Progenitor cell of endocrine pancreas (in vitro differentiated cells): Measurements from ENCODE around the gene THOP1. TPM values are rescaled to one million over a fixed set of nuclear protein-coding genes. Genes with fewer than 3 reads are reported as not detected.

Source experiments
- DNase-seq: peaks from one replicate; pipeline ENCODE4 v3.0.0; 2021; ENCODE audit warnings: low spot score; ENCODE audit not compliant: unreplicated experiment
- H3K27ac Mint-ChIP-seq: 2 replicates; pipeline ENCODE4 v1.8.0; 2021; ENCODE audit warnings: mild to moderate bottlenecking, moderate library complexity, mixed read lengths
- H3K27me3 Mint-ChIP-seq: 2 replicates; pipeline ENCODE4 v1.8.0; 2021; ENCODE audit warnings: mixed read lengths
- H3K36me3 Mint-ChIP-seq: 2 replicates; pipeline ENCODE4 v1.8.0; 2022; ENCODE audit warnings: mixed read lengths; ENCODE audit not compliant: insufficient read depth
- H3K4me1 Mint-ChIP-seq: 2 replicates; pipeline ENCODE4 v1.8.0; 2021; ENCODE audit warnings: low read depth, mixed read lengths
- H3K4me3 Mint-ChIP-seq: 2 replicates; pipeline ENCODE4 v1.8.0; 2021; ENCODE audit warnings: low read depth, mild to moderate bottlenecking, moderate library complexity, mixed read lengths
- H3K9me3 Mint-ChIP-seq: 2 replicates; pipeline ENCODE4 v1.8.0; 2021; ENCODE audit warnings: low read depth, mixed read lengths
- CTCF ChIP-seq: fragments of 200-600 bp; sonication (generic); IDR thresholded peaks from one replicate; pipeline ENCODE4 v1.5.0; 2021; ENCODE audit warnings: antibody characterized with exemption, mild to moderate bottlenecking; ENCODE audit not compliant: unreplicated experiment
- total RNA-seq: library from RNA; stranded (reverse); gene quantifications from 2 replicates; pipeline ENCODE4 v1.2.1, GENCODE V29; 2021

The THOP1 gene
- total RNA-seq, 1 donor from 2014 or later: 108 TPM

GRCh38 chr19:2800506-2800905 is 15.2 kb downstream of the THOP1 start:
- Mint-ChIP-seq H3K4me1 (no peaks in the 10 kb centered on the region), H3K27me3 (no peaks in the 10 kb centered on the region), H3K4me3 (no peak overlapping the region), H3K36me3 (peaks cover 16% of the 10 kb centered on the region), H3K9me3 (no peaks in the 10 kb centered on the region), H3K27ac (no peak overlapping the region)
- DNase-seq: no peak
- TF ChIP-seq CTCF: no peak

- H3K36me3 Mint-ChIP-seq: peaks cover 10% of the 10 kb centered on the region
- no peak for TF ChIP-seq CTCF
Measured at GRCh38 chr19:2802826-2803225, 17.5 kb downstream of the THOP1 start.

GRCh38 chr19:2803486-2804155 is 18.3 kb downstream of the THOP1 start:
- Mint-ChIP-seq H3K27ac (no peak overlapping the region), H3K4me3 (no peak overlapping the region), H3K4me1 (no peaks in the 10 kb centered on the region), H3K27me3 (no peaks in the 10 kb centered on the region), H3K9me3 (no peaks in the 10 kb centered on the region), H3K36me3 (peaks cover 11% of the 10 kb centered on the region)
- DNase-seq: no peak
- TF ChIP-seq CTCF: no peak

More at GRCh38 chr19:2802826-2803225, 17.5 kb downstream of the THOP1 start:
- no peak for DNase-seq
- no peaks in the 10 kb centered on the region for H3K4me1 Mint-ChIP-seq
- no peaks in the 10 kb centered on the region for H3K27me3 Mint-ChIP-seq
- H3K4me3 Mint-ChIP-seq: no peak overlapping the region
- no peak overlapping the region for H3K27ac Mint-ChIP-seq
- no peaks in the 10 kb centered on the region for H3K9me3 Mint-ChIP-seq

GRCh38 chr19:2804156-2805004 is 19.1 kb downstream of the THOP1 start:
- peaks cover 15% of the 10 kb centered on the region for H3K36me3 Mint-ChIP-seq
- no peak overlapping the region for H3K4me3 Mint-ChIP-seq
- H3K4me1 Mint-ChIP-seq: no peaks in the 10 kb centered on the region
- no peaks in the 10 kb centered on the region for H3K27me3 Mint-ChIP-seq
- H3K9me3 Mint-ChIP-seq: no peaks in the 10 kb centered on the region
- H3K27ac Mint-ChIP-seq: no peak overlapping the region
- DNase-seq: no peak
- no peak for TF ChIP-seq CTCF

GRCh38 chr19:2805261-2805900 is 20.1 kb downstream of the THOP1 start:
- Mint-ChIP-seq H3K27ac (no peak overlapping the region), H3K27me3 (no peaks in the 10 kb centered on the region), H3K4me1 (no peaks in the 10 kb centered on the region), H3K36me3 (peaks cover 15% of the 10 kb centered on the region), H3K4me3 (no peak overlapping the region), H3K9me3 (no peaks in the 10 kb centered on the region)
- DNase-seq: no peak
- TF ChIP-seq CTCF: no peak
